RWPE1 (cell line): ENCODE data around the gene EIF2AK2.
A peak's percentile ranks its signal among the peaks of the same experiment; 100 is the strongest.
"Not testable (repeated sequence)": the region's sequence is repeated elsewhere in the genome, so short reads cannot be mapped to it uniquely, and the experiment has no call there.

ENCODE experiments used
- CTCF ChIA-PET: fragments of 350-600 bp; sonication (Branson Sonifier 250); formaldehyde crosslinking; extraction: SDS; loops from one replicate; lab custom pipeline; 2021; lab: Yijun Ruan, JAX
- POLR2A ChIA-PET: fragments of 400-600 bp; formaldehyde crosslinking; extraction: SDS; loops from one replicate; lab custom pipeline; 2020; ENCODE audit warnings: antibody characterized with exemption; ENCODE audit not compliant: low non-redundant PET; lab: Yijun Ruan, JAX
- DNase-seq: peaks from one replicate; pipeline ENCODE4 v3.0.0; 2012; ENCODE audit warnings: low spot score
- H3K27ac ChIP-seq: fragments of 450-650 bp; 2 replicates; pipeline ENCODE4 v1.5.1; 2017
- CTCF ChIP-seq: fragments of 450-650 bp; conservative IDR thresholded peaks from 2 replicates; pipeline ENCODE4 v1.5.1; 2017; ENCODE audit warnings: low read depth, mild to moderate bottlenecking

EIF2AK2 gene

GRCh38 chr2:37156857-37157714 is at the start of gene EIF2AK2:
TSS of gene EIF2AK2 (minus strand) at chr2:37156980. CDS start at chr2:37147806, 9,174 bp downstream.
- no peak for TF ChIP-seq CTCF
- ChIA-PET POLR2A (no interaction called here), CTCF (interaction anchor here (1.5 kb wide), 1 partner anchor 12 kb away, joined by 3 read pairs; no protein-coding TSS in a partner anchor)
- DNase-seq, result peak; percentile 97
- peak within 1 kb of the TSS; percentile 88 for H3K27ac ChIP-seq

GRCh38 chr2:37205689-37206341 is 49.0 kb upstream of the EIF2AK2 start:
- TF ChIP-seq CTCF, result no peak
- ChIA-PET CTCF (no interaction called here), POLR2A (no interaction called here)
- no peak overlapping the region for H3K27ac ChIP-seq
- DNase-seq, result no peak

- CTCF ChIA-PET, H3K27ac ChIP-seq, DNase-seq: not testable (repeated sequence)
- POLR2A ChIA-PET, result interaction anchor here (0.6 kb wide), 1 partner anchor 12 kb away, joined by 6 read pairs; no protein-coding TSS in a partner anchor
These were observed 48.4 kb upstream of the EIF2AK2 start for GRCh38 chr2:37205071-37205661.

GRCh38 chr2:37203708-37204107 is 46.9 kb upstream of the EIF2AK2 start:
- TF ChIP-seq CTCF, result no peak
- CTCF ChIA-PET, result interaction anchor here (0.7 kb wide), 1 partner anchor 428 kb away, joined by 5 read pairs; no protein-coding TSS in a partner anchor
- POLR2A ChIA-PET, result no interaction called here
- no peak for DNase-seq
- no peak overlapping the region for H3K27ac ChIP-seq

- ChIA-PET POLR2A (no interaction called here), CTCF (no interaction called here)
- no peak for DNase-seq
- no peak for TF ChIP-seq CTCF
- no peak overlapping the region for H3K27ac ChIP-seq
These were observed 45.0 kb upstream of the EIF2AK2 start for GRCh38 chr2:37201766-37202165.

GRCh38 chr2:37201208-37201607 is 44.4 kb upstream of the EIF2AK2 start:
- no peak overlapping the region for H3K27ac ChIP-seq
- CTCF ChIA-PET, result no interaction called here
- DNase-seq, result no peak
- POLR2A ChIA-PET, result no interaction called here
- no peak for TF ChIP-seq CTCF
